KOPT-K1 (cell line): ENCODE measurements around the gene OSBPL5.

Experiments
- H3K27ac ChIP-seq: fragments of 200-600 bp; sonication (generic); 2 replicates; pipeline ENCODE4 v1.5.1; 2016; ENCODE audit warnings: antibody characterized with exemption, mild to moderate bottlenecking, low read depth, low read length; ENCODE audit not compliant: poor library complexity, severe bottlenecking
- H3K36me3 ChIP-seq: fragments of 200-600 bp; sonication (generic); 2 replicates; pipeline ENCODE4 v1.5.1; 2017; ENCODE audit warnings: antibody characterized with exemption, mild to moderate bottlenecking, low read length, moderate library complexity; ENCODE audit not compliant: insufficient read depth
- H3K9me3 ChIP-seq: fragments of 200-600 bp; sonication (generic); 2 replicates; pipeline ENCODE4 v1.5.1; 2017; ENCODE audit warnings: antibody characterized with exemption, low read length, mild to moderate bottlenecking; ENCODE audit not compliant: insufficient read depth, poor library complexity, severe bottlenecking

OSBPL5 gene

DNA sequence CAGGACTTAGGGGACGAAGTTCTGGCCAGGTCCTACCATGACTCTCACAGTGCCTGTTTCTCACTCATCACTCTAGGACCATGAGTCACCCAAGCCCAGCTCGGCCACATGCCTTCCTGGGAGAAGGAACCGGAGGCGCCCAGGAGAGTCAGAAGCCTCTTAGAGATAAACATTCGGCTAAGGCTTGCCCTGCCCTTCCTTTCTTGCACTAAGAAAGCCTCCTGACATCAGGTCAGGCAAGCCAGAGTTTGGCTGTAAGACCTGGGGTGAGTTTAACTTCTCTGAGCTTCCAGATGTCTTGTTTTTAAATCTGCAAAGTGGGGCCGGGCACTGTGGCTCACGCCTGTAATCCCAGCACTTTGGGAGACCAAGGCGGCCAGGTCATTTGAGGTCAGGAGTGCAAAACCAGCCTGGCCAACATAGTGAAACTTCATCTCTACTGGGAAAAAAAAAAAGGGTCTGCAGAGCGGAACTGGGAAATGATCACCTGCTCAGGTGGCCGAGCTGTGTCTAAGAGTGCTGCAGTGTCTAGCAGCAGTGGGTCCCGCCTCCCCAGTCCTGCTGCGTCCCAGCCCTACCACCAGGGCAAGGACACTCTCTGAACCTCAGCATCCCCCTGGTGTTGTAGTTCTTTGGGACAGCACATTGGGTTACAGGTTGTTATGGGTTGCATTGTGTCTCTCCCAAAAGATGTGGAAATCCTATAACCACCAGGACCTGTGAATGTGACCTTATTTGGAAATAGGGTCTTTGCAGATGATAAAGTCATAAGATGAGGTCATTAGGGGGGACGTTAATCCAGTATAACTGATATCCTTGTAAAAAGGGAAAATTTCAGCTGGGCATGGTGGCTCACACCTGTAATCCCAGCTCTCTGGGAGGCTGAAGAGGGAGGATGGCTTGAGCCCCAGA, 106.1 kb downstream of the OSBPL5 start:
- Histone ChIP-seq H3K36me3 (peaks cover 7% of the 10 kb centered on the region; the same call in 1 of the 2 replicates), H3K9me3 (no peaks in the 10 kb centered on the region), H3K27ac (no peak overlapping the region)

GRCh38 chr11:3057069-3057963, 107.8 kb downstream of the OSBPL5 start, which contains the start of gene CARS1:
Gene CARS1 (minus strand): TSS chr11:3057423. CDS start chr11:3057367, 56 bp downstream.
- Histone ChIP-seq H3K27ac (peak within 1 kb of the TSS; percentile 80), H3K36me3 (peaks cover 14% of the 10 kb centered on the region; the same call in 1 of the 2 replicates), H3K9me3 (no peaks in the 10 kb centered on the region)

GRCh38 chr11:3056296-3057068, 108.6 kb downstream of the OSBPL5 start:
- peak overlapping the region; percentile 80 for H3K27ac ChIP-seq
- H3K36me3 ChIP-seq, result peaks cover 14% of the 10 kb centered on the region; the same call in 1 of the 2 replicates
- H3K9me3 ChIP-seq, result no peaks in the 10 kb centered on the region

GRCh38 chr11:3055891-3056290, 109.2 kb downstream of the OSBPL5 start:
- Histone ChIP-seq H3K36me3 (peaks cover 14% of the 10 kb centered on the region; the same call in 1 of the 2 replicates), H3K9me3 (no peaks in the 10 kb centered on the region), H3K27ac (peak overlapping the region; percentile 80)

- Histone ChIP-seq H3K27ac (no peak overlapping the region), H3K36me3 (peaks cover 23% of the 10 kb centered on the region; the same call in 1 of the 2 replicates), H3K9me3 (no peaks in the 10 kb centered on the region)
Measured at GRCh38 chr11:3052567-3052966, 112.5 kb downstream of the OSBPL5 start.

DNA sequence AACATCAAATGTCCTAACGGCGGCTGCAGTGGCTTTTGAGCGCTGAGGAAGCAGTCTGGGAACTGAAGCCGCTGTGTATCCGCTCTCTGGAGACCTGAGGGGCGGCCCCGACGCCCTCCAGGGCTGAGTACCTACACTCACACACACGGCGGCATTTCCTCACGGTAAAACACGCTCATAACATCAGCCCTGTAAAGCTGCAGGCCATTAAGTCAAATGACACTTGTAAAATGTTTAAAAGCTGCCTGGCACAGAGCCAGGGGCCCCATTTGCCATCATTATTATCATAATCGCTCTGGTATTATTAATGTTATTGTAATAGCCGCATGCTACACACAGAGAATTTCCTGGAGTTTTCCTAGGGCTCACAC, 113.0 kb downstream of the OSBPL5 start:
- Histone ChIP-seq H3K36me3 (peaks cover 28% of the 10 kb centered on the region; the same call in 1 of the 2 replicates), H3K27ac (no peak overlapping the region), H3K9me3 (no peaks in the 10 kb centered on the region)

GRCh38 chr11:3051196-3052108, 113.7 kb downstream of the OSBPL5 start:
- H3K27ac ChIP-seq, result no peak overlapping the region
- peaks cover 30% of the 10 kb centered on the region; the same call in 1 of the 2 replicates for H3K36me3 ChIP-seq

GRCh38 chr11:3050386-3051195, 114.5 kb downstream of the OSBPL5 start:
- Histone ChIP-seq H3K9me3 (no peaks in the 10 kb centered on the region), H3K27ac (no peak overlapping the region), H3K36me3 (peaks cover 38% of the 10 kb centered on the region; the same call in 1 of the 2 replicates)

More at GRCh38 chr11:3051196-3052108, 113.7 kb downstream of the OSBPL5 start:
- H3K9me3 ChIP-seq, result no peaks in the 10 kb centered on the region

DNA sequence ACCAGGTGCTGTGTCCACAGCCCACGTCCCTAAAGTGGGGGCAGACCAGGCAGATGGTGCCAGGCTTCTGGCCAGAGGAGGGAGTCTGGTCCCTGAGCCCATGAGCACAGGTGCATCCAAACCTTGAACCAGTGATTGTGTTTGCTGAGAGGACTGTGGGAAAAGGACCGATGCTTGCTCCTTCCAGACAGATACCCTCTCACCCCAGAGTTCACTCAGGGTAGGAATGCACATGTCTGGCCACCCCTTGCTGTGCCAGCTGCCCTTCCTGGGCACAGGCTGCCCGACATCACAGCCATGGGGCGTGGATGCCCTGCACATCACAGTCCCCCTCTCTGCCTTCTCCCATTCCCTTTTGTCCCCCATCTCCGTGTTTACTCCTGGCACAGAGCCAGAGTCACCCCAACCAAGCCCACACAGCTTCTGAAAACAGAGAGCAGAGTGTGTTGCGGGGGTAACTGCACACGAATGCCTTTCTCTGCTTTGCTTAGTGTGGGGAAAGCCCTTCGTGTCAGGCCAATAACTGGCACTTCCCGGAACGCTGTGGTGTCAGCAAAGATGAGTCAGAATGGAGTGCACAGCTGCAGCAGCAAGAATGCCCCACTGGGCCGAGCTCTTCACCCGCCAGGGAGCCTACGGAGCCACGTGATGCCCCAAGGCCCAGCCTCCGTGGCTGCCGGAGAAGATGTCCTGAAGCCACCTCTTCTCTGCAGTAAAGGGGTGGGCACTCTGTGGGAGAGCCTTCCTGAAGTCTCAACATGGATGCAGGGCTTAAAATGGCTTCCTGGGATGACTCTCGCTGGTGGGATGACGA, 115.5 kb downstream of the OSBPL5 start:
- Histone ChIP-seq H3K36me3 (peaks cover 47% of the 10 kb centered on the region; the same call in 1 of the 2 replicates), H3K9me3 (no peaks in the 10 kb centered on the region), H3K27ac (no peak overlapping the region)

GRCh38 chr11:3047637-3048036, 117.5 kb downstream of the OSBPL5 start:
- no peaks in the 10 kb centered on the region for H3K9me3 ChIP-seq
- H3K36me3 ChIP-seq, result peaks cover 35% of the 10 kb centered on the region; the same call in 1 of the 2 replicates
- H3K27ac ChIP-seq, result no peak overlapping the region

- Histone ChIP-seq H3K27ac (no peak overlapping the region), H3K36me3 (peaks cover 42% of the 10 kb centered on the region; the same call in 1 of the 2 replicates), H3K9me3 (no peaks in the 10 kb centered on the region)
Measured at GRCh38 chr11:3046641-3047040, 118.5 kb downstream of the OSBPL5 start.

GRCh38 chr11:3046190-3046589, 118.9 kb downstream of the OSBPL5 start:
- Histone ChIP-seq H3K36me3 (peaks cover 47% of the 10 kb centered on the region), H3K9me3 (no peaks in the 10 kb centered on the region), H3K27ac (no peak overlapping the region)
